ENCODE data around the gene SLC39A8. TPM values are rescaled to one million over a fixed set of nuclear protein-coding genes. Genes with fewer than 3 reads are reported as not detected.

Gene SLC39A8
- total and polyA plus RNA-seq, 9 of the 15 experiments (the other 6 are each of a cell fraction or from before 2014, with no cell fraction given) = 8.2 to 30.3 (median 25.0) TPM

DNA sequence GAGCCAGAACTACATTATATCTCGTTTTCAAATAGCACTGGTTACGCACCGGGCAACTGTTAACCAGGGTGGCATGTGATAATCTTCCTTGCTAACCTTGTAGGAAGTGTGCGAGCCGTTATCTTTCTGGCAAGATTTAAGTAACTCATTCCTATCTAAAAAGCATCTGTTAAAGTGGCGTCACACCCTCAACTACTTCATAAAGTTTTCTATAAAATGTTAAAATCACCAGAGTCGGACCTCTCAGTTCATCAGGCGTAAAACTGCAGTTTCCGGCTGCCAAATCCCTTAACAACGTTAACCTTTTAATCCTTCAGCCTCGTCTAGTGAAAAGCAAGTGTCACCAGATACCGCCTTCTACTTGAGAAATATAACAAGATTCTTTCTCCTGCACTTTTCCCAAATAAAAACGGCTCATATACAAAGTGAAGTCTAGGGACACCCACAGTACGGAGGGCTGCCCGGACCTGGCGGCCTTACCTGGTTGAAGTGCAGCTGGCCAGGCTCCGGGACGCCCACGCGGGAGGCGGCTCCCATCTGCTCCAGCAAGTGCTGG, 1.2 kb downstream of the SLC39A8 start:
- ATAC-seq (peak; percentile 5; the same call in 2 of the 3 replicates), DNase-seq (ENCODE audit: extremely low read depth in 1 of 4, low spot score in 3 of 4) (peak; percentile 30 to 66 (median 62)), FAIRE-seq (peak; percentile 64)
- Histone ChIP-seq H3K9me1 (ENCODE audit: control insufficient read depth, insufficient read depth, low read length) (no peaks in the 10 kb centered on the region), H3K27me3 (ENCODE audit: control insufficient read depth in 2 of 2, insufficient read depth in 2 of 2, low read length in 2 of 2) (no peaks in the 10 kb centered on the region), H4K20me1 (replicated peaks; ENCODE audit: control insufficient read depth, insufficient read depth, low read length) (no peaks in the 10 kb centered on the region), H3K4me2 (ENCODE audit: insufficient read depth, low read length) (peak overlapping the region; percentile 90), H3K36me3 (ENCODE audit: control insufficient read depth, insufficient read depth, low read length) (no peaks in the 10 kb centered on the region), H3K79me2 (ENCODE audit: control insufficient read depth, insufficient read depth, low read length) (peaks cover 25% of the 10 kb centered on the region; the same call in 2 of the 3 replicates), H3K9ac (ENCODE audit: insufficient read depth in 1 of 2, low read depth in 2 of 2, low read length in 2 of 2) (peak overlapping the region; percentile 80 to 94), H3K27ac (ENCODE audit: extremely low read depth, low read depth, low read length) (peak overlapping the region; percentile 85), H3K9me3 (replicated peaks; ENCODE audit: control insufficient read depth, insufficient read depth, low read depth, low read length) (no peaks in the 10 kb centered on the region), H3K4me3 (peak overlapping the region; percentile 51), H2AFZ (ENCODE audit: low read depth, low read length) (peak overlapping the region; percentile 93), H3K4me1 (replicated peaks in 1 of 2; ENCODE audit: control insufficient read depth in 2 of 2, insufficient read depth in 2 of 2, low read length in 2 of 2) (peaks cover 22 to 33% of the 10 kb centered on the region in 2 experiments)
- ChIA-PET CTCF (ENCODE audit: low intra/inter-chr PET ratio) (interaction anchor here (0.9 kb wide), 1 partner anchor 87 kb away, joined by 3 read pairs; no protein-coding TSS in a partner anchor), POLR2A (interaction anchor here (0.6 to 1.0 kb wide), 2 partner anchors 12 to 41 kb away, joined by 3 read pairs; no protein-coding TSS in a partner anchor)
- intact Hi-C loops (cut with micrococcal nuclease) (loop anchor here (2.0 to 10.0 kb wide), 2 partner anchors 87 to 671 kb away; partner anchors contain the start of gene SLC9B1), in situ Hi-C loops (cut with MboI) (no loop called here)
- WGBS (ENCODE audit: insufficient coverage, low coverage, missing lambda C conversion rate) = under 1% methylated on average over 18 of the region's 21 CpGs
- TSS peak; percentile 42 for BruUV-seq (replicated peaks)
- TF ChIP-seq NCOA1 (IDR thresholded peaks at IDR 0.05; ENCODE audit: low read depth) (peak; percentile 49; the same call in 1 of the 2 replicates), NCOR1 (IDR thresholded peaks at IDR 0.05) (peak; percentile 53), RCOR1 (IDR thresholded peaks at IDR 0.05; ENCODE audit: borderline replicate concordance in 1 of 2, low read depth in 2 of 2, low read length in 2 of 2) (peak in 1 of 2 experiments; percentile 59; a peak in 1 of 4 replicates), EP300 (IDR thresholded peaks at IDR 0.05; ENCODE audit: low read length) (peak; percentile 69), SRF (CRISPR knock-in tag; IDR thresholded peaks at IDR 0.05) (peak in 1 of 2 experiments; percentile 58; a peak in 1 of 4 replicates), ZFP36 (IDR thresholded peaks at IDR 0.05; ENCODE audit: low read depth, low read length, partially characterized antibody) (peak; percentile 78), NFIC (IDR thresholded peaks at IDR 0.05) (peak; percentile 11; the same call in 1 of the 2 replicates), EP400 (IDR thresholded peaks at IDR 0.05) (peak; percentile 16; the same call in 1 of the 2 replicates), C11orf30 (IDR thresholded peaks at IDR 0.05; ENCODE audit: low read depth) (no peak), PML (IDR thresholded peaks at IDR 0.05; ENCODE audit: low read length) (peak; percentile 63), ZNF197 (CRISPR knock-in tag; IDR thresholded peaks at IDR 0.05; ENCODE audit: low read depth) (no peak), ARID1B (IDR thresholded peaks at IDR 0.05) (peak; percentile 78), ZEB2 (IDR thresholded peaks at IDR 0.05) (0 out of 2 replicates have a peak, but pooled peaks have one; percentile 38), KDM1A (IDR thresholded peaks at IDR 0.05) (peak in 1 of 2 experiments; percentile 62; a peak in 1 of 4 replicates), SAP30 (IDR thresholded peaks at IDR 0.05; ENCODE audit: borderline replicate concordance, insufficient read depth, low read depth, low read length, poor library complexity, severe bottlenecking) (peak; percentile 52), SMARCE1 (IDR thresholded peaks at IDR 0.05) (peak; percentile 62; the same call in 1 of the 2 replicates), TAL1 (IDR thresholded peaks at IDR 0.05) (peak; percentile 75), JUND (IDR thresholded peaks at IDR 0.05; ENCODE audit: borderline replicate concordance, low read depth, low read length) (0 out of 2 replicates have a peak, but pooled peaks have one; percentile 9), JUND (tag; IDR thresholded peaks at IDR 0.05; ENCODE audit: borderline replicate concordance, low read depth, low read length) (0 out of 3 replicates have a peak, but pooled peaks have one; percentile 22), U2AF2 (optimal IDR thresholded peaks at IDR 0.05; ENCODE audit: low read depth, low read length) (no peak), CBFA2T2 (conservative IDR thresholded peaks at IDR 0.05) (peak; percentile 75), SIN3B (IDR thresholded peaks at IDR 0.05; ENCODE audit: low read depth) (0 out of 2 replicates have a peak, but pooled peaks have one; percentile 6)
- TF ChIP-seq, protein P1, sequence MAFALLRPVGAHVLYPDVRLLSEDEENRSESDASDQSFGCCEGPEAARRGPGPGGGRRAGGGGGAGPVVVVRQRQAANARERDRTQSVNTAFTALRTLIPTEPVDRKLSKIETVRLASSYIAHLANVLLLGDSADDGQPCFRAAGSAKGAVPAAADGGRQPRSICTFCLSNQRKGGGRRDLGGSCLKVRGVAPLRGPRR (CRISPR knock-in tag; IDR thresholded peaks at IDR 0.05) = no peak
